ENCODE data around the gene KCNQ1OT1.
A peak's percentile ranks its signal among the peaks of the same experiment; 100 is the strongest.

KCNQ1OT1 gene

DNA sequence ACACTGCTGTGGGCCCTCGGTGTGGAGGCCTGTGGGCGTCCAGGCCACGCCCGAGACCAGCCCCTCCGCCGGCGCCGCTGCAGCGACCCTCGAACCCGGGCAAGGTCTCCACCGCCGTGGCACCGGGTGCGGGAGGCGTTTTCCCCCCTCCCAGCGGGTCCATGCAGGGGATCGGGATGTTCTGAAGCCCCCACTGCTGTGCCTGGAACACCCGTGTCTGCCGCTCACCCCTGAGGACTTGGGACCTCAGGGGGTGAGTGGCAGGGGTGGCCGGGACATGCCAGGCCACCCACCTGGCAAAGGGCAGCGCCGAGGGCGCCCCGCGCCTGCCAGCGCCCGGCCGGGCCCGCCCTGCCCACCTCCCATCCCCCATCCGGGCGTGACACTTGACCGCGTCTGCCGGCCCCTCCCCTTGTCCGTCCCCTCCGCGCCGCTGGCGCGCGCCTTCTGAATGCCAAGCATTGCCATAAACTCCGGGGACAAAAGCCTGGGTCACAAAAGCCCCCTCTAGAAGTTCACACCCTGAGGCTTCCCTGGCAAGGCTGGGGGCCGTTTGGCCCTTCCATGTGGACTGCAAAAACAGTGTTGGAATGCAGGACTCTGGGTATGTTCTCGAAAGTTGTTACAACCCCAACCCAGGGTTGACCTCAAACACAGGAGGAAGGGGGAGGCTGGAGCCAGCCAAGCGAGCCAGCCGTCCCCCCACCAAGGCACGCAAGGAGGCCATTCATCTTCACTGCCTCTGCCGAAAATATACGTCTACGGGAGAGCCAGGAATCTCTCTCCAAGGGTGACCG lies 819 bp upstream of the KCNQ1OT1 start:
- H3K79me2 ChIP-seq (ENCODE audit: insufficient read depth, low read length), result peaks cover 21% of the 10 kb centered on the region
- peak overlapping the region; percentile 74 for H3K27ac ChIP-seq (ENCODE audit: low read depth, low read length, poor library complexity, severe bottlenecking)
- H3K4me1 ChIP-seq (ENCODE audit: insufficient read depth, low read length, severe bottlenecking), result peaks cover 68% of the 10 kb centered on the region
- H4K20me1 ChIP-seq (ENCODE audit: insufficient read depth, low read length), result no peaks in the 10 kb centered on the region
- H2AFZ ChIP-seq (ENCODE audit: low read length), result no peak overlapping the region
- H3K9ac ChIP-seq (ENCODE audit: low read length), result peak overlapping the region; percentile 97
- H3K36me3 ChIP-seq (ENCODE audit: insufficient read depth, low read length), result no peaks in the 10 kb centered on the region
- no peaks in the 10 kb centered on the region for H3K27me3 ChIP-seq (ENCODE audit: insufficient read depth, low read length)
- no peaks in the 10 kb centered on the region for H3K9me3 ChIP-seq (ENCODE audit: low read length)
- no peaks in the 10 kb centered on the region for H3K9me2 ChIP-seq (ENCODE audit: low read depth, low read length)
- H3F3A ChIP-seq (ENCODE audit: insufficient read depth, low read length), result no peaks in the 10 kb centered on the region
- H3K4me2 ChIP-seq (ENCODE audit: low read length), result peak overlapping the region; percentile 80
- TF ChIP-seq EZH2 (IDR thresholded peaks at IDR 0.05; ENCODE audit: borderline replicate concordance, low read length), result no peak
- TF ChIP-seq, protein P1, sequence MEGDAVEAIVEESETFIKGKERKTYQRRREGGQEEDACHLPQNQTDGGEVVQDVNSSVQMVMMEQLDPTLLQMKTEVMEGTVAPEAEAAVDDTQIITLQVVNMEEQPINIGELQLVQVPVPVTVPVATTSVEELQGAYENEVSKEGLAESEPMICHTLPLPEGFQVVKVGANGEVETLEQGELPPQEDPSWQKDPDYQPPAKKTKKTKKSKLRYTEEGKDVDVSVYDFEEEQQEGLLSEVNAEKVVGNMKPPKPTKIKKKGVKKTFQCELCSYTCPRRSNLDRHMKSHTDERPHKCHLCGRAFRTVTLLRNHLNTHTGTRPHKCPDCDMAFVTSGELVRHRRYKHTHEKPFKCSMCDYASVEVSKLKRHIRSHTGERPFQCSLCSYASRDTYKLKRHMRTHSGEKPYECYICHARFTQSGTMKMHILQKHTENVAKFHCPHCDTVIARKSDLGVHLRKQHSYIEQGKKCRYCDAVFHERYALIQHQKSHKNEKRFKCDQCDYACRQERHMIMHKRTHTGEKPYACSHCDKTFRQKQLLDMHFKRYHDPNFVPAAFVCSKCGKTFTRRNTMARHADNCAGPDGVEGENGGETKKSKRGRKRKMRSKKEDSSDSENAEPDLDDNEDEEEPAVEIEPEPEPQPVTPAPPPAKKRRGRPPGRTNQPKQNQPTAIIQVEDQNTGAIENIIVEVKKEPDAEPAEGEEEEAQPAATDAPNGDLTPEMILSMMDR (IDR thresholded peaks at IDR 0.05; ENCODE audit: low read length), result no peak
- peak overlapping the region; percentile 85 for H3K4me3 ChIP-seq (ENCODE audit: low read depth, low read length, poor library complexity, severe bottlenecking)

DNA sequence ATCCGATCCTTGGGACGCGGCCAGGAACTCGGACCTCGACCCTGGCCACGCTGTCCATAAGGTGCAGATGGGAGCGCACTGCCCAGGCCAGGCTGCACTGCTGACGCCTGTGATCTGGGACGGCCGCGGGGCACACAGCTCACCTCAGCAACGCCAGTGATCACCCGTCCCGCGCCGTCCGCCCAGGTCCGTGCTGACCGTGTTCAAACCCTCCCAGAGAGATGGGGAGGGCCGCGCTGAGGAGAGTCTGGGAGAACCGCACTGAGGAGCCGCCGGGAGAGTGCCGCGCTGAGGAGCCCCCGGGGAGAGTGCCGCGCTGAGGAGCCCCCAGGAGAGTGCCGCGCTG lies 636 bp downstream of the KCNQ1OT1 start:
- H3K36me3 ChIP-seq (ENCODE audit: insufficient read depth, low read length), result no peaks in the 10 kb centered on the region
- peak overlapping the region; percentile 85 for H3K4me3 ChIP-seq (ENCODE audit: low read depth, low read length, poor library complexity, severe bottlenecking)
- TF ChIP-seq EZH2 (IDR thresholded peaks at IDR 0.05; ENCODE audit: borderline replicate concordance, low read length), result no peak
- TF ChIP-seq, protein P1 (IDR thresholded peaks at IDR 0.05; ENCODE audit: low read length), result no peak
- peaks cover 21% of the 10 kb centered on the region for H3K79me2 ChIP-seq (ENCODE audit: insufficient read depth, low read length)
- peak overlapping the region; percentile 81 for H3K9ac ChIP-seq (ENCODE audit: low read length)
- no peaks in the 10 kb centered on the region for H3K27me3 ChIP-seq (ENCODE audit: insufficient read depth, low read length)
- no peak overlapping the region for H2AFZ ChIP-seq (ENCODE audit: low read length)
- no peaks in the 10 kb centered on the region for H3K9me3 ChIP-seq (ENCODE audit: low read length)
- no peak overlapping the region for H3K27ac ChIP-seq (ENCODE audit: low read depth, low read length, poor library complexity, severe bottlenecking)
- no peaks in the 10 kb centered on the region for H3K9me2 ChIP-seq (ENCODE audit: low read depth, low read length)
- H3F3A ChIP-seq (ENCODE audit: insufficient read depth, low read length), result no peaks in the 10 kb centered on the region
- H3K4me2 ChIP-seq (ENCODE audit: low read length), result peak overlapping the region; percentile 78
- no peaks in the 10 kb centered on the region for H4K20me1 ChIP-seq (ENCODE audit: insufficient read depth, low read length)
- H3K4me1 ChIP-seq (ENCODE audit: insufficient read depth, low read length, severe bottlenecking), result peaks cover 80% of the 10 kb centered on the region

DNA sequence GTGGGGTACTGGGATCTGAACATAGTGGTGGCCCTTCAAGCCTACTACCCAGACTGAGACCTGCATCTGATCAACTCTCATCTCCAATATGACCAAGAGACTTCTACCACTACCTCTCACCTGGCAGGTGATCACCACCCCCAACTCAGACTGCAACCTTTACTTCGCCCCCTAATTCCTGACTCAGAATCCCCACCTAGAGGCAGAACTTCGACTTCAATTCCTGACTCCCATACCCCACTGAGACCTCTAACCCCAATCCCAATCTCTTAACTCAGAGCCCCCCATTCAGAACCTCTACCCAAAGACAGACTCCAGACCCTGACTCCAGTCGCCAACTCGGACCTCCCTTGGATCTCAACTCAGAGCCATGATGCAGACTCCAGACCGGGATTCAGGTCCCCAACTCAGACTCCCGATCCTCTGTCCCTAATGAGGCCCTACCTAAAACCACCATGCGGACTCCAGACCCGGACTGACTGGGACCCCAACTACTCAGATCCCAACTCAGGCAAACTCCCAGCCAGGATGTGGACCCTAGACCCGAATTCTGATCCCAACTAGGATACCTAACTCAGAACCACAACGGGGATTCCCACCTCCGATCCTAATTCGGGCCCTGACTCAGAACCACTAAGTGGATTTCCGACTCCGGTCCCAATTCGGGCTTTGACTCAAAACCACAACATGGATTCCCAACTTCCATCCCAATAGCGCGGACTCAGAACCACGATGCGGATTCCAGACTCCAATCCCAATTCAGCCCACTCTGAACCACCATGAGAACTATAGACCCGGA lies 1.2 kb downstream of the KCNQ1OT1 start:
- no peaks in the 10 kb centered on the region for H3K9me2 ChIP-seq (ENCODE audit: low read depth, low read length)
- TF ChIP-seq, protein P1 (IDR thresholded peaks at IDR 0.05; ENCODE audit: low read length), result 0 out of 2 replicates have a peak, but pooled peaks have one; percentile 13
- no peak for TF ChIP-seq EZH2 (IDR thresholded peaks at IDR 0.05; ENCODE audit: borderline replicate concordance, low read length)
- H3K4me2 ChIP-seq (ENCODE audit: low read length), result peak overlapping the region; percentile 78
- no peaks in the 10 kb centered on the region for H4K20me1 ChIP-seq (ENCODE audit: insufficient read depth, low read length)
- H3K27ac ChIP-seq (ENCODE audit: low read depth, low read length, poor library complexity, severe bottlenecking), result no peak overlapping the region
- no peaks in the 10 kb centered on the region for H3F3A ChIP-seq (ENCODE audit: insufficient read depth, low read length)
- peak overlapping the region; percentile 81 for H3K9ac ChIP-seq (ENCODE audit: low read length)
- H3K36me3 ChIP-seq (ENCODE audit: insufficient read depth, low read length), result no peaks in the 10 kb centered on the region
- no peaks in the 10 kb centered on the region for H3K27me3 ChIP-seq (ENCODE audit: insufficient read depth, low read length)
- peaks cover 75% of the 10 kb centered on the region for H3K4me1 ChIP-seq (ENCODE audit: insufficient read depth, low read length, severe bottlenecking)
- no peaks in the 10 kb centered on the region for H3K9me3 ChIP-seq (ENCODE audit: low read length)
- peak overlapping the region; percentile 85 for H3K4me3 ChIP-seq (ENCODE audit: low read depth, low read length, poor library complexity, severe bottlenecking)
- H2AFZ ChIP-seq (ENCODE audit: low read length), result no peak overlapping the region
- H3K79me2 ChIP-seq (ENCODE audit: insufficient read depth, low read length), result peaks cover 21% of the 10 kb centered on the region

All from OCI-LY1 (cell line).